GM21390 (cell line): ENCODE data around the gene SLC6A3.

Experiments used
- ATAC-seq: cut with Tn5 transposase; IDR thresholded peaks from one replicate; pipeline ENCODE4 v1.9.1; 2021; ENCODE audit not compliant: unreplicated experiment

SLC6A3 gene

DNA sequence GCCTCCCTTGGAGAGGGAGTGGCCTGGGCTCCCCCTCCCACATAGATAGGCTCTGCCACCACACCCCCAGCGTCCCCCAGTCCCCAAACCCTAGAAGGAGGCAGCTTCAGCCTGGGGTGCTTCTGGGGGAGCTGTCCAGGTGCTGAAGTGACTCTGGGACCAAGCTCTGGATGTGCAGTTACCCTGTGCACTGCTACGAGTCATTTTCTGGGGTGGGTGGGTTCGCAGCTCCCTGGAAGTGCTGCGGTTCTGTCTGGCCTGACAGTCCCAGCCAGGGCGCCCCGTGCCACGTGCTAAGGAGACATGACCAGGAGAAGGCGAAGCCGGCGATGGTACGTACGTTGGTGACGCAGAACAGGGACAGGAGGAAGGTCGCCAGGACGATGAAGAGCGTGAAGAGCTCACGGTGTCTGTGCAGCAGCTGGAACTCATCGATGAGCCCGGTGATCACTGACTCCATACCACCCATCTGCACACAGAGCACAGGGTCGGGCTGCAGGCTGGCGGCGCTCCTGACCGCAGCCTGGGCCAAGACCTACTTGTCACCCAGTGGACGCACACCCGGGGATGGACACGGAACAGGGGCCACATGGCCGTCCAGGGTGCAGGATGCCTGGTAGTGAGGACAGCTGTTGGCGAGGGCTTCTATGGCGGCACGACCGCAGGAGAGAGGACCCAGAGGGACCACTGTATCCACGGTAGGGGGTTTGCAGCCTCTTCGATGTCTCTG, 35.7 kb downstream of the SLC6A3 start:
- ATAC-seq: no peak

- no peak for ATAC-seq
Measured at GRCh38 chr5:1406681-1407640, 38.3 kb downstream of the SLC6A3 start.

DNA sequence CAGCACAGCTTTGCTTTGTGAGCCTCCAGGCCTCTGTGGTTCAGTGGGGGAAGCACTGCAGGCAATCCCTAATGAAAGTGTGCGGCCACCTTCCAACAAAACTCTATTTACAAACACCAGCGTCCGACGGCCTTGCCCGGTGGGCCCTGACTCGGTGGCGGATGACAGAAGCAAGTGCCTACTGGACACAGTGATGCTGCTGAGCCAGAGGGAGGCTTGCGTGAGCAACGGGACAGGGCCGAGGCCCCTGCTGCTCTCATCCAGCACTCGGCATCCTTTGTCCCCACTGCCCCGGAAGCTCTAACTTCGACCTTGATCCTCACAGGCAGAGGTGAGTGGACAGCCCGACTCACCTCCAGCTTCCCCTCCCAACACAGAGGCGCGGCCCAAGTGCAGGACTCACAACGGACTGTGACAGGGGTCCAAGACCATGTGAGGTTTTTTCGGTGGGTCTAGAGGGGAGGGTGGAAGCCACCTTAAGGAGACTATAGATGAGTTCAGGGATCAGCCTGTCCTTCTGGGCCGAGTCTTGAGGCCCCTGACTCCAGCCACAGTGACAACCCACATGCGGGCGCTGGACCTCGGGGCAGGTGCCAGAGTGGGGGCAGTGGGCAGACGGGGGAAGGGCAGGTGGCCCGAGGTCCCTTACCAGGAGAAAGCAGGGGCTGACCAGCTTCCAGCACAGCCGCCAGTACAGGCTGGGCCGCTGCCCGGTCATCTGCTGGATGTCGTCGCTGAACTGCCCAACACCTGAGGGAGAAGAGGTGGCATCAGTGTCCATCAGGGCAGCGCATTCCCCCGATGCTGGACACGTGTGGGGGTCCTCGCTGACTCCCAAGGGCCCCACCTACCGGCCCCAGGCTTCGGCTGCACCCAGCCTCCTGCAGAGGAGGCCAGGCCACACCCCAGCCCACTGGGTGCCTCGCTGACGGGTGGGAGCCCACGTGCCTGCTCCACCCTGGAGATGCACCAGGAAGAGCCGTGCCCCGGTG, 39.4 kb downstream of the SLC6A3 start:
- ATAC-seq: no peak

- no peak for ATAC-seq
Measured at GRCh38 chr5:1405121-1405520, 40.1 kb downstream of the SLC6A3 start.

GRCh38 chr5:1404062-1404461, 41.2 kb downstream of the SLC6A3 start:
- ATAC-seq: no peak

- no peak for ATAC-seq
Measured at GRCh38 chr5:1402611-1403255, 42.5 kb downstream of the SLC6A3 start.

GRCh38 chr5:1401536-1402138, 43.6 kb downstream of the SLC6A3 start:
- ATAC-seq: no peak

- no peak for ATAC-seq
Measured at GRCh38 chr5:1400936-1401335, 44.3 kb downstream of the SLC6A3 start.

DNA sequence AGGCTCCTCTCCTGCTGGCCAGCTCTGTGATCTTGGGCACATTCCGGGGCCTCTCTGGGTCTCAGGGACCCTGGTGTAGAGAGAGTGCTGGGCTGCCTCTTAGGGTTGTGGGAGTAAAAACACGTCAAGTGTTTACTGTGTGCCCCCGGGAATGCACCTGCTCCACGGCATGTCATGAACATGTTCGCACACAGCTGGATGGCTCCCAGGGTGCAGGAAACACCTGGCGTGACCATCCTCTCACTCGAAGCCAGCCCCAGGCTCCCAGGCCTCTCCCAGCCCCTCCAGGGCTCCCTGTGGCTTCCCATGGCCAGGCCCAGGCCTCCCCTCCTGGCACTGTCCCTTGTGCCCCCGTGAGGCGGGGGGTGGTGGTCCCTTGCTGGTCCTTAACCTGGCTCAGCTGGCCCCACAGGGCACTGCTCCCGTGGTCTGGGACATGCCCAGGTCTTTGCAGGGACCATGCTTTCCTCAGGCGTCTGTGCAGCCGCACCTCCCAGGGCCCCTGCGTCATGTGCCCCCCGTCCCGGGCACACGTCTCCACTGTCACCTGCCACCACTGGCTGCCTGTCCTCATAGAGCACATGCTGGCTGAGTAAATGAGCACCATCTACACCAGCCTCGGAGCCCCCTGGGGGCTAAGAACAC, 44.9 kb downstream of the SLC6A3 start:
- ATAC-seq: no peak

- ATAC-seq: no peak
Measured at GRCh38 chr5:1399737-1400136, 45.5 kb downstream of the SLC6A3 start.

DNA sequence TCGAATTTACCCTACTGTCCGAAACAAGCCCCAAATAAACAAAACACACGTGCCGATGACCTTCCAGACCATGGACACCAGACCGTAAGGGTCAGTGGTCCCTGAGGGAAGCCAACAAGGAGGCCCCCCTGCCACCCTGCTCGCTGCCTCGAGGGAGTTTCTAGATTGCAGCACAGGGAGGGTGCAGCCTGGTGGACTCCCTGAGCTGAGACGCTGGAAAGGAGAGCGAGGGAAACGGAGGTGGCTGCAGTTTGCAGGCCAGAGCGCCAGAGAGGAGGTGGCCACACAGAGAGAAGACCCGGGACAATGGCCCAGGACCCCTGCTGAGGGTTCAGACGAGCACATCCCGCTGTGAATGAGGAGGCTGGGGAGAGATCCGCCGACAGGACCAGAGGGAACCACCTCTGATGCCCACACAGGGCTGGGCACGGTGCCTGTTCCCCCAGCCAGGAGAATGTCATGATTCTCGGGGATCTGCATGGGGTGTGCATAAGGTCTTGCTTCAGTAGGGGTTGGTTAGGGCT, 48.9 kb downstream of the SLC6A3 start:
- ATAC-seq: no peak

- ATAC-seq: no peak
Measured at GRCh38 chr5:1394881-1395860, 50.1 kb downstream of the SLC6A3 start.

GRCh38 chr5:1393571-1394501, 51.4 kb downstream of the SLC6A3 start:
- no peak for ATAC-seq

GRCh38 chr5:1392801-1393565, 52.3 kb downstream of the SLC6A3 start:
- ATAC-seq: no peak

DNA sequence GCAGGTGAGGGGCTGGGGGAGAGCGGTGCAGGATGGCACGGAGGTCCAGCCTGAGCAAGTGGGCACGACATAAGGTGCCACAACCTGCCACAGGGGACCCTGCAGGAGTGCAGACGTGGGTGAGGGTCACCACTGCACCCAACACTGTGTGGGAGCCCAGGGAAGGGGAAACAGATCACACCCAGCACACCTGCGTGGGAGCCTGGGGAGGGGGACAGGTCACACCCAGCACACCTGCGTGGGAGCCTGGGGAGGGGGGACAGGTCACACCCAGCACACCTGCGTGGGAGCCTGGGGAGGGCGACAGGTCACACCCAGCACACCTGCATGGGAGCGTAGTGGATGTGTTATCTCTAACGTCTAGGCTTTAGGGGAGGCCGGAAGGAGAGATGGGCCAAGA, 53.0 kb downstream of the SLC6A3 start:
- no peak for ATAC-seq

- no peak for ATAC-seq
Measured at GRCh38 chr5:1391691-1392090, 53.5 kb downstream of the SLC6A3 start.
